GM12892 (cell line): Measurements from ENCODE around the gene COL5A1.

Experiments used
- DNase-seq: peaks from one replicate; pipeline ENCODE4 v3.0.0; 2011; ENCODE audit not compliant: insufficient read length
- FAIRE-seq: peaks from 2 replicates; lab custom pipeline; 2011; peaks lifted over from hg19 to GRCh38; lab: Jason Lieb, UNC
- POLR2A ChIP-seq: IDR thresholded peaks from 2 replicates; pipeline ENCODE4 v1.6.1; 2011; ENCODE audit warnings: low read depth, low read length, control low read depth
- POLR2AphosphoS5 ChIP-seq: IDR thresholded peaks from 2 replicates; pipeline ENCODE4 v1.6.1; 2011; ENCODE audit warnings: low read depth, low read length, control low read depth
- TAF1 ChIP-seq: IDR thresholded peaks from 2 replicates; pipeline ENCODE4 v1.6.1; 2011; ENCODE audit warnings: low read depth, mild to moderate bottlenecking, control low read depth, low read length, borderline replicate concordance

Gene COL5A1

DNA sequence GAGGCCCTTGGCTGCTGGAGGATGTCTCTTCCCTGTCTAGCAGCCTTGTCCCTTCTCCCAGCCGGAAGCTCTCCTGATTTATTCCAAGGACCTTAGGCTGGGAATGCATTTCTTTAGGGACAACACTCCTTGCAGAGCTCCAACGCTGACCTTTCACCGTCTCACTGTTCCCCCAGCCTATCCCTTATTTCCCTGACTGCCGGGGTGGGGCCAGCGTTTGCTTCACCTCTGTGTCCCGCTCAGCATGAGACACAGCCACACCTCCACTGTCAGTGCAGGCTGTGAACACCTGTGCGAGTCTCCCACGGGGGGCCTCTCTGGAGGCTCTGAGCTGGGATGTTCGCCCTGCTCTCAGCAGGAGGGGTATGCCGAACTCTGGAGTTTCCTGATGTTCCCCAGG lies 132.8 kb downstream of the COL5A1 start:
- no peak for FAIRE-seq
- DNase-seq: no peak
- TF ChIP-seq POLR2AphosphoS5: no peak
- TF ChIP-seq POLR2A: no peak
- no peak for TF ChIP-seq TAF1

GRCh38 chr9:134775081-134775951 lies 133.7 kb downstream of the COL5A1 start:
- TF ChIP-seq POLR2AphosphoS5 (no peak), POLR2A (no peak), TAF1 (no peak)
- FAIRE-seq (no peak), DNase-seq (no peak)

- TF ChIP-seq TAF1: no peak
- no peak for TF ChIP-seq POLR2A
- TF ChIP-seq POLR2AphosphoS5: no peak
- DNase-seq: no peak
- no peak for FAIRE-seq
Observed at GRCh38 chr9:134776080-134776796, 134.6 kb downstream of the COL5A1 start.

GRCh38 chr9:134777153-134777552 lies 135.6 kb downstream of the COL5A1 start:
- TF ChIP-seq POLR2AphosphoS5: no peak
- FAIRE-seq (no peak), DNase-seq (no peak)

DNA sequence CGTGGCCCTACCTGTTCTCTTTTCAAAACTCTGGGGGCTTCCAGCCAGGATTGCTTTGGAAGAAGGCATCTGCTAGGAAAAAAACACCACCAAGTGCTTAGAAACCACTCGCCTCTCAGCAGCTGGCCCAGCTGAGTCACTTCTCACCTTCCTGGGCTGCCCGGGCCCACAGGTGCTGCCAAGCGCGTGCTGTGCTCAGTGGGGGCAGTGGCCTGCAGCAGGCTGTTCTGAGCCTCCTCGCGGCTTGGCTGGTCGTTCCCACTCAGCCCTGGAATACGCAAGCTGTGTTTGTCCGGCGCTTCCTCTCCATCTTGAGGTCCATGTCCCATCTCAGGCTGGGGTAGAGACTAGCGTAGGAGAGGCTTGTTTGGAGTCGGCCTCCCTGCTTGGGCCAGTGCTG lies 136.6 kb downstream of the COL5A1 start:
- TF ChIP-seq POLR2AphosphoS5: no peak
- TF ChIP-seq TAF1: no peak
- no peak for TF ChIP-seq POLR2A
- FAIRE-seq (no peak), DNase-seq (no peak)

DNA sequence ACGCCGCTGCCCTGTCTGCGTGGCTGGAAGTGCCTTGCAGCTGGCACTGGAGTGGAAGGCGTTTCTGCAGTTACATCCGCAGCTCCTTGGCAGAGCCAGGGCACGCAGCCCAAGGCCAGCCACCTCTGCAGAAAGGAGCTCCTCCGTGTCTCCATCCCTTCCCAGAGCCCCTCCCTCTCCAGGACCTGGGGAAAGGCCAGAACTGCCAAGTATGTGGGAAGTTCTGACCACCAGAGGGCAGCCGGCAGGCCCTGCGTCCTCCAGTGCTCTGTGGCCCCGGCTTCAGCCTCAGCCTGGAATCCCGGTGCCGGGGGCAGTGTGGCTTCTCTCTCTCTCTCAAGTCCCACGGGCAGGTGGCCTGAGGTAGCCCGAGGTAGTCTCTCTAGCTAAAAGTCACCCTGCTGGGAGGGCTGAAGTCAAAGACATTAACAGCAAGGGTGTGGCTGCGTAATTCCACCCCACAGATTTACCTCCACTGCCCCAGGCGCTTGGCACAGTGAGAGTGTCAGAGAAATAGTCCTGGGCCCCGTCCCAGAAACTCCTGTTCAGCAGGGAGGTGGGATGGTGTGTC lies 137.3 kb downstream of the COL5A1 start:
- DNase-seq: no peak
- no peak for TF ChIP-seq TAF1
- TF ChIP-seq POLR2A: no peak
- no peak for TF ChIP-seq POLR2AphosphoS5
- no peak for FAIRE-seq

DNA sequence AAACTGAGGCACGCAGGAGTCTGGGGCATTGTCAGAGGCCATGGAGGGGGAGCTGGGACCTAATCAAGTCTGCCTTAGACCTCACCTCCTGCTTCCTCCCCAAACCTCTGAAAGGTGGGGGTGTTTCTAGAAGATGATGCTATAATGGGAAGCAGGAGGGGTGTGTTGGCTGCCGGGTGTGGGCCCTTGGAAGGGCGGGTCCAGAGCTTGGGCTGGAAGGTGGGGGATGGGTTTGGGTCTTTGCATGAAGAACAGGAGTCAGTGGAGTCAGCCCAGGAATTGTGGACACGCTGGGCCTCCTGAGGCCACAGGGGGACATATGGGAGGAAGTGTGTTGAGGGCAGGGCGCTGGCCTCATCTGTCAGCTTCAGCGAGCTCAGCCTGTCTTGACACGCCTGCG lies 138.0 kb downstream of the COL5A1 start:
- DNase-seq (no peak), FAIRE-seq (no peak)
- TF ChIP-seq TAF1 (no peak), POLR2A (no peak), POLR2AphosphoS5 (no peak)

- TF ChIP-seq POLR2A (no peak), TAF1 (no peak), POLR2AphosphoS5 (no peak)
- DNase-seq: no peak
- FAIRE-seq: no peak
Observed at GRCh38 chr9:134781591-134782302, 140.1 kb downstream of the COL5A1 start.

DNA sequence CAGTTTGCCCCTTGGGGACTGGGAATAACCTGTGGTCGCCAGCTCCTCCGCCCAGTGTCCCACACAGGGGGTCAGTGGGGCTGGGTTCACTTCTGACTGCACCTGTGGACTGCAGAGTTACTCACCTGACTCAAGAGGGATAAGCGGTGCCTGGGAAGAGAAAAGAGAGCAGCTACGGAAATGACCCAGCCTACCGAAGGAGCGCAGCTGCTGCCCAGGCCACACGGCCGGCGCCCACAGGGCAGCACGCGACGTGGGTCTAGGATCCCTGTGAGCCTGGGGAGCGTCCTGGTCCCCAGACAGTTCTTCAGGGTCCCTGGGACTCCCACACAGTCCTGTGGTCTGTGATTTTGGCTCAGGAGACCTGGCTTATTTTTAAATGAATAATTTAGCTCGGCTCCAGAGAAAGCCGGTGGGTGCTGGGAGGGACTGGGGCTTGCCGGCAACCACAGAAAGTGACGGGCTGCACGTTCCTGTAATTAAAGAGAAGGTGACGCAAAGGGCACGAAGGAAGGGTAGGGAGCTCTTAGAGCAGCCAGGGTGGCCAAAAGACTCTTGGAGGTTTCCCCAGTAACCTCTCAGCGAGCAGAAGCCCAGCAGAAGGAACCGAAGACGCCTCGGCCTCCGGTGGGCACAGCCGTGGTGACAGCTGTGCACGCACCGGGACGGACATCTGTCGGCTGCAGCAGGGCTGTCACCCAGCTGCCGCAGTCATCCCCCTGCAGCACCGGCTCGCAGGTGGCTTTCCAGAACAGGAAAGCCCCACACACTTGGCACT lies 141.5 kb downstream of the COL5A1 start:
- FAIRE-seq: no peak
- TF ChIP-seq TAF1 (no peak), POLR2A (no peak), POLR2AphosphoS5 (no peak)
- no peak for DNase-seq

GRCh38 chr9:134783699-134784039 lies 142.1 kb downstream of the COL5A1 start:
- FAIRE-seq (no peak), DNase-seq (no peak)
- TF ChIP-seq POLR2A: no peak
- TF ChIP-seq POLR2AphosphoS5: no peak
- no peak for TF ChIP-seq TAF1
